Right lobe of liver (tissue), 6 donors: Measurements from ENCODE around the gene ENOX1. TPM values are rescaled to one million over a fixed set of nuclear protein-coding genes. Genes with fewer than 3 reads are reported as not detected.

ENCODE experiments used
- ATAC-seq, 4 donors: fragments of 200-7000 bp; cut with Tn5 transposase; one replicate each; pipeline ENCODE4 v1.9.1; 2020; ENCODE audit warnings: mild to moderate bottlenecking in 4 of 4, moderate library complexity in 4 of 4
- DNase-seq, 3 donors: peaks; one replicate each; pipeline ENCODE4 v3.0.0-alpha.2; 2020
- H3K27ac ChIP-seq, 3 donors: fragments of 200-600 bp; one replicate each; pipeline ENCODE4 v1.8.0; 2022
- H3K27me3 ChIP-seq, 2 donors: fragments of 200-600 bp; one replicate each; pipeline ENCODE4 v1.8.0; 2022
- H3K36me3 ChIP-seq, 4 donors: fragments of 200-600 bp; sonication (generic) in 1 of 4; one replicate each; pipeline versions ENCODE4 v1.5.1 to v1.8.0; 2017 to 2022; ENCODE audit warnings: control low read depth in 1 of 4
- H3K4me1 ChIP-seq, 4 donors: fragments of 200-600 bp; sonication (generic) in 1 of 4; one replicate each; pipeline versions ENCODE4 v1.5.1 to v1.8.0; 2017 to 2022; ENCODE audit warnings: control low read depth in 1 of 4
- H3K4me3 ChIP-seq, 3 donors: fragments of 200-600 bp; one replicate each; pipeline ENCODE4 v1.8.0; 2022
- H3K9me3 ChIP-seq, 4 donors: fragments of 200-600 bp; sonication (generic) in 1 of 4; one replicate each; pipeline versions ENCODE4 v1.5.1 to v1.8.0; 2017 to 2022; ENCODE audit warnings: control low read depth in 1 of 4
- POLR2A ChIP-seq: fragments of 450-650 bp; IDR thresholded peaks from one replicate; pipeline ENCODE4 v1.6.1; 2017; ENCODE audit warnings: antibody characterized with exemption, mild to moderate bottlenecking
- WGBS: methylation state at CpG from one replicate; pipeline ENCODE4 v1.1.6; 2018; ENCODE audit warnings: low coverage, low lambda C conversion rate; ENCODE audit not compliant: insufficient coverage; ENCODE audit errors: missing lambda C conversion rate; 5-methylcytosine and 5-hydroxymethylcytosine counted together
- intact Hi-C, 2 donors: fragments of 100-400 bp; cut with DNase I; formaldehyde crosslinking; loops; one replicate each; pipeline versions ENCODE4 v1.11.2 to v1.14.1; 2022
- total RNA-seq, 6 experiments: library from RNA; depleted of rRNA in 2 of 6; stranded (reverse); fragments of >200 nt in 2 of 6; fragmentation: NEBNext Ultra II Directional in 3 of 6; extraction: Animal tissue kit (Norgen Biotek cat#: 25700) in 3 of 6; gene quantifications; one replicate each; pipeline versions ENCODE4 v1.1.0 to v1.2.4, GENCODE V29; 2016 to 2023
- TF ChIP-seq, protein P1 (sequence below), 4 donors: fragments of 200-600 bp in 3 of 4; fragments of 450-650 bp in 1 of 4; IDR thresholded peaks; one replicate each; pipeline versions ENCODE4 v1.5.1 to v1.8.0; 2016 to 2022; ENCODE audit warnings: antibody characterized with exemption in 4 of 4, mild to moderate bottlenecking in 2 of 4
- donor health status: DM: no; HTN: yes; CAD: no.
- donor health status: DM: no; HTN: no; CAD: no.
- donor health status: DM: no; HTN: no; CAD: no.
- donor health status: DM: no; HTN: yes; CAD: no.
- donor health status: DM: no; HTN: yes; CAD: no.

The ENOX1 gene
- total RNA-seq, 6 experiments from 2014 or later, result 0.07 to 0.16 TPM; not detected in 4

DNA sequence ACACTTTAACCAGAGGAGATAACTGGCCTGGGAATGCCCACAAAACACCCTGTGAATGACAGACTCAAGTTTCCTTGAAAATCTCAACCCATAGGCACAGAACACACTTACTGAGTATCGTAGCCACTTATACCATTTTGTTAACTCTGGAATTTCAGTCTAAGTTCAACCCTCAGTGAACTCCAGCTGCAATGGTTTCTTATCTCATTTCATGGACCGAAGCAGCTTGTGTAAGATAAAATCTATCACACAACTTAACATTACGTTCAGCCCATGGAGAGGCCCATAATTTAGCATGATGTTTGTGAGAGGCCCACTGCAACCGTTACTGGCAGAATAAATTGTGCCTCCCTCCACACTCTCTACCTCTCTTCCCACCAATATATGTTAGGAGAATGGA is 440.3 kb downstream of the ENOX1 start:
- Histone ChIP-seq H3K27ac (no peak overlapping the region), H3K4me3 (no peak overlapping the region), H3K27me3 (no peaks in the 10 kb centered on the region), H3K4me1 (no peaks in the 10 kb centered on the region), H3K9me3 (no peaks in the 10 kb centered on the region), H3K36me3 (no peaks in the 10 kb centered on the region)
- DNase-seq (no peak), ATAC-seq (no peak)
- 55% methylated on average over 4 of the region's 4 CpGs for WGBS
- intact Hi-C loops, result no loop called here
- TF ChIP-seq, protein P1, sequence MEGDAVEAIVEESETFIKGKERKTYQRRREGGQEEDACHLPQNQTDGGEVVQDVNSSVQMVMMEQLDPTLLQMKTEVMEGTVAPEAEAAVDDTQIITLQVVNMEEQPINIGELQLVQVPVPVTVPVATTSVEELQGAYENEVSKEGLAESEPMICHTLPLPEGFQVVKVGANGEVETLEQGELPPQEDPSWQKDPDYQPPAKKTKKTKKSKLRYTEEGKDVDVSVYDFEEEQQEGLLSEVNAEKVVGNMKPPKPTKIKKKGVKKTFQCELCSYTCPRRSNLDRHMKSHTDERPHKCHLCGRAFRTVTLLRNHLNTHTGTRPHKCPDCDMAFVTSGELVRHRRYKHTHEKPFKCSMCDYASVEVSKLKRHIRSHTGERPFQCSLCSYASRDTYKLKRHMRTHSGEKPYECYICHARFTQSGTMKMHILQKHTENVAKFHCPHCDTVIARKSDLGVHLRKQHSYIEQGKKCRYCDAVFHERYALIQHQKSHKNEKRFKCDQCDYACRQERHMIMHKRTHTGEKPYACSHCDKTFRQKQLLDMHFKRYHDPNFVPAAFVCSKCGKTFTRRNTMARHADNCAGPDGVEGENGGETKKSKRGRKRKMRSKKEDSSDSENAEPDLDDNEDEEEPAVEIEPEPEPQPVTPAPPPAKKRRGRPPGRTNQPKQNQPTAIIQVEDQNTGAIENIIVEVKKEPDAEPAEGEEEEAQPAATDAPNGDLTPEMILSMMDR (IDR thresholded peaks at IDR 0.05), result no peak
- TF ChIP-seq POLR2A, result no peak

DNA sequence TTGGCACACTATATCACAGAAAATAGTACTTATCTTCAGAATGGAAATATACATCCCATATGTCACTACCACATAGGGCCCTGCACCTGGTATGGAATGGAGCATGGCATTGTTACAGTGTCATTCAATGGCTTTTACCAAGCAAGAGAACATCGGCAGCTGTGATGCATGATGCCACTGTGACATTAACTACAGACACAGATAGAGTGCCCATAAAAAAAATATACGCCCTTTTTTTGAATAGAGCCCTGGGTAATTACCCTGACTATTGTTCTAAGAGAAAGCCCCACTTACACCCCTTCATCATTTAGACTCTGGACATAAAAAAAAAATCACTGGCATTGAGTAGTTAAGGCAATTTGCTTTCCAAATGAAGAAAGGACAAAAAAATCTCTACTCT is 443.1 kb downstream of the ENOX1 start:
- Histone ChIP-seq H3K9me3 (no peaks in the 10 kb centered on the region), H3K27ac (no peak overlapping the region), H3K4me3 (no peak overlapping the region), H3K36me3 (no peaks in the 10 kb centered on the region), H3K27me3 (no peaks in the 10 kb centered on the region), H3K4me1 (no peaks in the 10 kb centered on the region)
- DNase-seq (no peak), ATAC-seq (no peak)
- WGBS, result 57% methylated on average over 1 of the region's 2 CpGs
- no peak for TF ChIP-seq POLR2A
- TF ChIP-seq, protein P1 (IDR thresholded peaks at IDR 0.05), result no peak
- intact Hi-C loops, result no loop called here

DNA sequence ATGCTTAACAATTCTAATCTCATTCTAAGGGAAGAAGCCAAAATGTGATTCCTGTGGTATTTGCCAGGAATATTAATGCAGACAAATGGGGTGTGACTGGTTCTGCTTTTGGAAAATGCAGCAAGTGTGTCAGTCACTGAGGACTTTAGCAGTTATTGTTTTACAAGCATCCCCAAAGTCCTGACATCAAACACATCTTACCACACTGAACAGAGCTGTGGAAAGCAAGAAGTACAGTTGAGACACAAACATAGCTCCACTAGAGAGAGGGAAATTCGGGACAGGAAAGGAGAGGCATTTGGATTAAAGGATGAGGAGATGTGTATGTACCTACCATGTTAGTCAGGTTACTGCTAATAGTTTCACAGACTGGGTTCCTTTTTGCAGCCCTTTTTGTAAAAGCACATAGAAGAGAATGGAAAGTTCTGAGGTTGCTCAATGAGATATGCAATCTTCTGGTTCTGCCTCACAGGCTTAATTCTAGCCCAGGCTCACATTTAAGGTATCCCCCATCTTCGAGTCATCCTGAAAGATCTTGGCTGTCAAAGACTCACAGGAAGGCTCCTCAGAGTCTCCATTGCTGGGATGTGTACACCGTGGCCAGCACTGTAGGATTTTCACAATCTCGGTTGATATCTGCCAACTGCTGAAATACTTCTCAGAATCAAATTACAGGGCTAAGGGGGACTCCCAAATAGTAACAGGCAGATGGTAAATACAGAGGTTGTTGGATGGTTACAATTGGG is 446.8 kb downstream of the ENOX1 start:
- ATAC-seq, result no peak
- DNase-seq, result no peak
- Histone ChIP-seq H3K9me3 (no peaks in the 10 kb centered on the region), H3K4me1 (no peaks in the 10 kb centered on the region), H3K27me3 (no peaks in the 10 kb centered on the region), H3K27ac (no peak overlapping the region), H3K4me3 (no peak overlapping the region), H3K36me3 (no peaks in the 10 kb centered on the region)
- 25% methylated on average over 1 of the region's 4 CpGs for WGBS
- intact Hi-C loops, result no loop called here
- TF ChIP-seq POLR2A, result no peak
- TF ChIP-seq, protein P1 (IDR thresholded peaks at IDR 0.05), result no peak

DNA sequence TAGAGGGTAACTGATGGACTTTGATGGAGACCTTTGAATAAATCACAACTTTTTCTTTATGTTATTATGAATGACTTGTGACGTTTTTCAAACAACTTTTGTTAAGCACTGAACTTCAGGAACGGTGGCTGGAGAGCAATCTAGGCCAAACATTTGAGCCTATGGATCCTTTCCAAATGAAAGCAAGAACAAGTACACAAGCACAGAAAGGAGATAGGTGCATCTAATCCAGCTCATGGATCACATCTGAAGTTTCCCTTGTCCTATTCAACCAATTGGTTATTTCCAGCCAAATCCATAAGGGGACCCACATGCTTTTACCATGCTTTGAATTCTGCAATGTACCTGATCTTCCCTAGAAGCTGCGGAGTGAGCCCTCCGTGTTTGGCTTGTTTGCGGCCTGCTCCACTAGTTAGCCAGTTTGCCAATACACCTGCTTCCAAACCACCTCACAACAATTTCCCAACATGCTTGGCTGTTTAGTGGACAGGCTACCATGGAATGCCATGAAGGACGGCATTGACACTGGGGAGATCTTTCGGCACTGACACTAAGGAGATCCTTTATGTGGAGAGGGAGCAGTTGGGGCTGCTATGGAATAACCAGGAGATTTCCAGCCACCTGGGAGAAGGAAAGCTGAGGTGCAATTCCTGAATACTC is 447.5 kb downstream of the ENOX1 start:
- Histone ChIP-seq H3K9me3 (no peaks in the 10 kb centered on the region), H3K36me3 (no peaks in the 10 kb centered on the region), H3K4me3 (no peak overlapping the region), H3K4me1 (no peaks in the 10 kb centered on the region), H3K27ac (no peak overlapping the region), H3K27me3 (no peaks in the 10 kb centered on the region)
- TF ChIP-seq, protein P1 (IDR thresholded peaks at IDR 0.05), result no peak
- no peak for TF ChIP-seq POLR2A
- ATAC-seq, result no peak
- no peak for DNase-seq
- intact Hi-C loops, result no loop called here
- 71% methylated on average over 7 of the region's 7 CpGs for WGBS
